ENCODE measurements around the gene ADARB1.

The ADARB1 gene

GRCh38 chr21:45060675-45061311 lies 13.6 kb upstream of the ADARB1 start:
- no peak for TF ChIP-seq MYC (IDR thresholded peaks at IDR 0.05; ENCODE audit: low read depth, low read length)
- TF ChIP-seq MAX (IDR thresholded peaks at IDR 0.05; ENCODE audit: low read depth, low read length), result no peak
- TF ChIP-seq CTCF (IDR thresholded peaks at IDR 0.05; ENCODE audit: low read depth, low read length), result no peak
- no peak for TF ChIP-seq POLR2A (IDR thresholded peaks at IDR 0.05; ENCODE audit: extremely low read depth, insufficient read length)
- DNase-seq (ENCODE audit: low read depth), result no peak
- no peak overlapping the region for H3K4me3 ChIP-seq (ENCODE audit: low read depth, low read length)

GRCh38 chr21:45064091-45064490 lies 10.3 kb upstream of the ADARB1 start:
- DNase-seq (ENCODE audit: low read depth), result no peak
- H3K4me3 ChIP-seq (ENCODE audit: low read depth, low read length), result no peak overlapping the region
- TF ChIP-seq MYC (IDR thresholded peaks at IDR 0.05; ENCODE audit: low read depth, low read length) (no peak), POLR2A (IDR thresholded peaks at IDR 0.05; ENCODE audit: extremely low read depth, insufficient read length) (no peak)

GRCh38 chr21:45064618-45065399 lies 9.6 kb upstream of the ADARB1 start:
- no peak for DNase-seq (ENCODE audit: low read depth)
- TF ChIP-seq MYC (IDR thresholded peaks at IDR 0.05; ENCODE audit: low read depth, low read length) (no peak), CTCF (IDR thresholded peaks at IDR 0.05; ENCODE audit: low read depth, low read length) (no peak), MAX (IDR thresholded peaks at IDR 0.05; ENCODE audit: low read depth, low read length) (no peak), POLR2A (IDR thresholded peaks at IDR 0.05; ENCODE audit: extremely low read depth, insufficient read length) (no peak)
- no peak overlapping the region for H3K4me3 ChIP-seq (ENCODE audit: low read depth, low read length)

GRCh38 chr21:45067462-45068285 lies 6.7 kb upstream of the ADARB1 start:
- TF ChIP-seq MYC (IDR thresholded peaks at IDR 0.05; ENCODE audit: low read depth, low read length) (no peak), POLR2A (IDR thresholded peaks at IDR 0.05; ENCODE audit: extremely low read depth, insufficient read length) (no peak), CTCF (IDR thresholded peaks at IDR 0.05; ENCODE audit: low read depth, low read length) (no peak), MAX (IDR thresholded peaks at IDR 0.05; ENCODE audit: low read depth, low read length) (no peak)
- no peak overlapping the region for H3K4me3 ChIP-seq (ENCODE audit: low read depth, low read length)
- no peak for DNase-seq (ENCODE audit: low read depth)

GRCh38 chr21:45069085-45069484 lies 5.3 kb upstream of the ADARB1 start:
- no peak for TF ChIP-seq MYC (IDR thresholded peaks at IDR 0.05; ENCODE audit: low read depth, low read length)
- no peak for TF ChIP-seq CTCF (IDR thresholded peaks at IDR 0.05; ENCODE audit: low read depth, low read length)
- TF ChIP-seq POLR2A (IDR thresholded peaks at IDR 0.05; ENCODE audit: extremely low read depth, insufficient read length), result no peak
- TF ChIP-seq MAX (IDR thresholded peaks at IDR 0.05; ENCODE audit: low read depth, low read length), result no peak

GRCh38 chr21:45069711-45070110 lies 4.7 kb upstream of the ADARB1 start:
- H3K4me3 ChIP-seq (ENCODE audit: low read depth, low read length), result no peak overlapping the region
- no peak for DNase-seq (ENCODE audit: low read depth)
- TF ChIP-seq MAX (IDR thresholded peaks at IDR 0.05; ENCODE audit: low read depth, low read length) (no peak), CTCF (IDR thresholded peaks at IDR 0.05; ENCODE audit: low read depth, low read length) (no peak), MYC (IDR thresholded peaks at IDR 0.05; ENCODE audit: low read depth, low read length) (no peak), POLR2A (IDR thresholded peaks at IDR 0.05; ENCODE audit: extremely low read depth, insufficient read length) (no peak)

More at GRCh38 chr21:45069085-45069484, 5.3 kb upstream of the ADARB1 start:
- H3K4me3 ChIP-seq (ENCODE audit: low read depth, low read length), result no peak overlapping the region
- no peak for DNase-seq (ENCODE audit: low read depth)

Data from NB4 (cell line).